ENCODE measurements around the gene ELFN2.

Gene ELFN2

GRCh38 chr22:37392721-37393328 is 34.5 kb downstream of the ELFN2 start:
- no peak overlapping the region for H3K4me2 ChIP-seq (ENCODE audit: insufficient read depth, low read length, poor library complexity, severe bottlenecking)
- H2BK12ac ChIP-seq (ENCODE audit: low read length) = no peak overlapping the region
- H3K79me1 ChIP-seq (ENCODE audit: low read depth, low read length) = peaks cover 2% of the 10 kb centered on the region
- no peak overlapping the region for H4K91ac ChIP-seq (ENCODE audit: low read depth, low read length, poor library complexity)
- no peak overlapping the region for H2BK120ac ChIP-seq (ENCODE audit: low read depth, low read length)
- H2BK5ac ChIP-seq (ENCODE audit: low read length) = peak overlapping the region; percentile 35
- DNase-seq (ENCODE audit: low spot score) = no peak
- H3K36me3 ChIP-seq (replicated peaks in 1 of 2; ENCODE audit: control insufficient read depth in 2 of 2, insufficient read depth in 2 of 2, low read length in 2 of 2) = no peaks in the 10 kb centered on the region
- no peak overlapping the region for H3K4ac ChIP-seq (ENCODE audit: low read length)
- no peak overlapping the region for H2AFZ ChIP-seq (ENCODE audit: low read length)
- H3K23ac ChIP-seq (ENCODE audit: low read depth, low read length, poor library complexity) = no peak overlapping the region
- no peak overlapping the region for H3K14ac ChIP-seq (ENCODE audit: low read length)
- H3K4me3 ChIP-seq (ENCODE audit: low read length in 2 of 2) = no peak overlapping the region
- H2BK15ac ChIP-seq (ENCODE audit: low read length) = no peak overlapping the region
- H3K4me1 ChIP-seq (ENCODE audit: control insufficient read depth in 2 of 2, insufficient read depth in 1 of 2, low read depth in 1 of 2, low read length in 2 of 2) = no peaks in the 10 kb centered on the region
- peak overlapping the region; percentile 3 for H3K9ac ChIP-seq (ENCODE audit: low read depth, low read length, poor library complexity)
- H4K8ac ChIP-seq (ENCODE audit: low read depth, low read length) = no peak overlapping the region
- peak overlapping the region; percentile 25 for H2AK5ac ChIP-seq (ENCODE audit: low read depth, low read length)
- WGBS, 2 donors (ENCODE audit: extremely low coverage in 2 of 2, insufficient read length in 2 of 2, insufficient replicate concordance in 1 of 2) = no CpG with 5 or more reads among the region's 10 CpGs
- H3K27me3 ChIP-seq (ENCODE audit: control insufficient read depth in 3 of 3, insufficient read depth in 3 of 3, low read depth in 1 of 3, low read length in 3 of 3) = peaks cover 0 to 53% (median 0%) of the 10 kb centered on the region in 3 experiments
- H3K9me3 ChIP-seq (replicated peaks in 1 of 2; ENCODE audit: control insufficient read depth in 2 of 2, insufficient read depth in 1 of 2, low read depth in 1 of 2, low read length in 2 of 2) = no peaks in the 10 kb centered on the region
- no peak overlapping the region for H3K27ac ChIP-seq (replicated peaks; ENCODE audit: low read length)
- no peak overlapping the region for H3K18ac ChIP-seq (ENCODE audit: low read length)

GRCh38 chr22:37391702-37392101 is 35.6 kb downstream of the ELFN2 start:
- Histone ChIP-seq H2BK120ac (ENCODE audit: low read depth, low read length) (no peak overlapping the region), H3K14ac (ENCODE audit: low read length) (no peak overlapping the region), H3K4me2 (ENCODE audit: insufficient read depth, low read length, poor library complexity, severe bottlenecking) (no peak overlapping the region), H3K27ac (replicated peaks; ENCODE audit: low read length) (no peak overlapping the region), H3K23ac (ENCODE audit: low read depth, low read length, poor library complexity) (no peak overlapping the region), H3K79me1 (ENCODE audit: low read depth, low read length) (peaks cover 2% of the 10 kb centered on the region), H3K4ac (ENCODE audit: low read length) (no peak overlapping the region), H4K91ac (ENCODE audit: low read depth, low read length, poor library complexity) (no peak overlapping the region), H3K9ac (ENCODE audit: low read depth, low read length, poor library complexity) (no peak overlapping the region), H3K27me3 (ENCODE audit: control insufficient read depth in 3 of 3, insufficient read depth in 3 of 3, low read depth in 1 of 3, low read length in 3 of 3) (peaks cover 0 to 49% (median 0%) of the 10 kb centered on the region in 3 experiments), H4K8ac (ENCODE audit: low read depth, low read length) (no peak overlapping the region), H3K18ac (ENCODE audit: low read length) (no peak overlapping the region), H3K9me3 (replicated peaks in 1 of 2; ENCODE audit: control insufficient read depth in 2 of 2, insufficient read depth in 1 of 2, low read depth in 1 of 2, low read length in 2 of 2) (no peaks in the 10 kb centered on the region), H2BK15ac (ENCODE audit: low read length) (no peak overlapping the region), H3K36me3 (replicated peaks in 1 of 2; ENCODE audit: control insufficient read depth in 2 of 2, insufficient read depth in 2 of 2, low read length in 2 of 2) (no peaks in the 10 kb centered on the region), H2AK5ac (ENCODE audit: low read depth, low read length) (no peak overlapping the region), H3K4me3 (ENCODE audit: low read length in 2 of 2) (no peak overlapping the region), H2BK5ac (ENCODE audit: low read length) (no peak overlapping the region), H2AFZ (ENCODE audit: low read length) (no peak overlapping the region), H2BK12ac (ENCODE audit: low read length) (no peak overlapping the region), H3K4me1 (ENCODE audit: control insufficient read depth in 2 of 2, insufficient read depth in 1 of 2, low read depth in 1 of 2, low read length in 2 of 2) (peaks cover 0 to 6% of the 10 kb centered on the region in 2 donors)
- DNase-seq (ENCODE audit: low spot score) = no peak
- WGBS, 2 donors (ENCODE audit: extremely low coverage in 2 of 2, insufficient read length in 2 of 2, insufficient replicate concordance in 1 of 2) = no CpG with 5 or more reads among the region's 7 CpGs

- no CpG with 5 or more reads among the region's 6 CpGs for WGBS, 2 donors (ENCODE audit: extremely low coverage in 2 of 2, insufficient read length in 2 of 2, insufficient replicate concordance in 1 of 2)
- Histone ChIP-seq H3K4ac (ENCODE audit: low read length) (no peak overlapping the region), H2BK15ac (ENCODE audit: low read length) (peak overlapping the region; percentile 45)
These were observed 37.2 kb downstream of the ELFN2 start for GRCh38 chr22:37390075-37390474.

GRCh38 chr22:37388538-37388937 is 38.7 kb downstream of the ELFN2 start:
- H3K9ac ChIP-seq (ENCODE audit: low read depth, low read length, poor library complexity) = no peak overlapping the region
- no peak overlapping the region for H3K23ac ChIP-seq (ENCODE audit: low read depth, low read length, poor library complexity)
- H3K36me3 ChIP-seq (replicated peaks in 1 of 2; ENCODE audit: control insufficient read depth in 2 of 2, insufficient read depth in 2 of 2, low read length in 2 of 2) = no peaks in the 10 kb centered on the region
- peak overlapping the region; percentile 16 for H2AK5ac ChIP-seq (ENCODE audit: low read depth, low read length)
- H3K4me1 ChIP-seq (ENCODE audit: control insufficient read depth in 2 of 2, insufficient read depth in 1 of 2, low read depth in 1 of 2, low read length in 2 of 2) = peaks cover 0 to 14% of the 10 kb centered on the region in 2 donors
- no peak overlapping the region for H2BK120ac ChIP-seq (ENCODE audit: low read depth, low read length)
- H3K9me3 ChIP-seq (replicated peaks in 1 of 2; ENCODE audit: control insufficient read depth in 2 of 2, insufficient read depth in 1 of 2, low read depth in 1 of 2, low read length in 2 of 2) = no peaks in the 10 kb centered on the region
- DNase-seq (ENCODE audit: low spot score) = no peak
- no peak overlapping the region for H2BK12ac ChIP-seq (ENCODE audit: low read length)
- no CpG with 5 or more reads among the region's 4 CpGs for WGBS, 2 donors (ENCODE audit: extremely low coverage in 2 of 2, insufficient read length in 2 of 2, insufficient replicate concordance in 1 of 2)
- no peak overlapping the region for H4K8ac ChIP-seq (ENCODE audit: low read depth, low read length)
- no peak overlapping the region for H3K4me2 ChIP-seq (ENCODE audit: insufficient read depth, low read length, poor library complexity, severe bottlenecking)
- H2AFZ ChIP-seq (ENCODE audit: low read length) = no peak overlapping the region
- peaks cover 2% of the 10 kb centered on the region for H3K79me1 ChIP-seq (ENCODE audit: low read depth, low read length)
- no peak overlapping the region for H2BK5ac ChIP-seq (ENCODE audit: low read length)
- no peak overlapping the region for H3K14ac ChIP-seq (ENCODE audit: low read length)
- H3K4me3 ChIP-seq (ENCODE audit: low read length in 2 of 2) = no peak overlapping the region
- peaks cover 0 to 37% (median 0%) of the 10 kb centered on the region in 3 experiments for H3K27me3 ChIP-seq (ENCODE audit: control insufficient read depth in 3 of 3, insufficient read depth in 3 of 3, low read depth in 1 of 3, low read length in 3 of 3)
- H4K91ac ChIP-seq (ENCODE audit: low read depth, low read length, poor library complexity) = no peak overlapping the region
- no peak overlapping the region for H2BK15ac ChIP-seq (ENCODE audit: low read length)
- no peak overlapping the region for H3K27ac ChIP-seq (replicated peaks; ENCODE audit: low read length)
- no peak overlapping the region for H3K18ac ChIP-seq (ENCODE audit: low read length)
- H3K4ac ChIP-seq (ENCODE audit: low read length) = no peak overlapping the region

More at GRCh38 chr22:37390075-37390474, 37.2 kb downstream of the ELFN2 start:
- H3K9ac ChIP-seq (ENCODE audit: low read depth, low read length, poor library complexity) = no peak overlapping the region
- H2BK12ac ChIP-seq (ENCODE audit: low read length) = no peak overlapping the region
- H2AK5ac ChIP-seq (ENCODE audit: low read depth, low read length) = peak overlapping the region; percentile 6
- no peak overlapping the region for H3K14ac ChIP-seq (ENCODE audit: low read length)
- H3K4me3 ChIP-seq (ENCODE audit: low read length in 2 of 2) = no peak overlapping the region
- H2BK120ac ChIP-seq (ENCODE audit: low read depth, low read length) = no peak overlapping the region
- peaks cover 2% of the 10 kb centered on the region for H3K79me1 ChIP-seq (ENCODE audit: low read depth, low read length)
- H3K18ac ChIP-seq (ENCODE audit: low read length) = no peak overlapping the region
- no peak overlapping the region for H2AFZ ChIP-seq (ENCODE audit: low read length)
- peaks cover 0 to 14% of the 10 kb centered on the region in 2 donors for H3K4me1 ChIP-seq (ENCODE audit: control insufficient read depth in 2 of 2, insufficient read depth in 1 of 2, low read depth in 1 of 2, low read length in 2 of 2)
- DNase-seq (ENCODE audit: low spot score) = no peak
- H3K36me3 ChIP-seq (replicated peaks in 1 of 2; ENCODE audit: control insufficient read depth in 2 of 2, insufficient read depth in 2 of 2, low read length in 2 of 2) = no peaks in the 10 kb centered on the region
- peaks cover 0 to 44% (median 0%) of the 10 kb centered on the region in 3 experiments for H3K27me3 ChIP-seq (ENCODE audit: control insufficient read depth in 3 of 3, insufficient read depth in 3 of 3, low read depth in 1 of 3, low read length in 3 of 3)
- no peak overlapping the region for H4K91ac ChIP-seq (ENCODE audit: low read depth, low read length, poor library complexity)
- H3K27ac ChIP-seq (replicated peaks; ENCODE audit: low read length) = no peak overlapping the region
- H4K8ac ChIP-seq (ENCODE audit: low read depth, low read length) = no peak overlapping the region
- no peak overlapping the region for H3K23ac ChIP-seq (ENCODE audit: low read depth, low read length, poor library complexity)
- peak overlapping the region; percentile 4 for H2BK5ac ChIP-seq (ENCODE audit: low read length)
- no peak overlapping the region for H3K4me2 ChIP-seq (ENCODE audit: insufficient read depth, low read length, poor library complexity, severe bottlenecking)
- H3K9me3 ChIP-seq (replicated peaks in 1 of 2; ENCODE audit: control insufficient read depth in 2 of 2, insufficient read depth in 1 of 2, low read depth in 1 of 2, low read length in 2 of 2) = no peaks in the 10 kb centered on the region
